ENCODE measurements around the gene PIEZO2.

Gene PIEZO2

DNA sequence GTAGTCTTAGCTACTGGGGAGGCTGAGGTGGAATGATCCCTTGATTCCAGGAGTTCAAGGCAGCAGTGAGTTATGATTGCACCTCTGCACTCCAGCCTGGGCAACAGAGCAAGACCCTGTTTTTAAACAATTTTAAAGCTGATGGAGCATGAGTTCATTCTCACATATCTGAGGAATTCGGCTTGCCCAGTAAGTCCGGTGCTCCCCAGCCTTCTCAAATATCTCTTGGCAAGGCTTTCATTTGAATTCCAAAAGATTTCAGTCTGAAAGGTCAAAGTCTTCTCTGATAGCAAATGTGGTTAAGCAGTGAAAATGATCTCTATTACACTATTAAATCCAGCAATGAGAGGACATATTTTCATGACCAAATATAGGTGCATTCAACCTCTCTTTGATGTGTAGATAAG lies 27.9 kb downstream of the PIEZO2 start:
- Histone ChIP-seq H3K4me3 (ENCODE audit: insufficient read length, low read depth) (no peak overlapping the region), H3K36me3 (ENCODE audit: insufficient read depth, insufficient read length, low read length) (no peaks in the 10 kb centered on the region), H3K9ac (ENCODE audit: insufficient read length, low read depth) (no peak overlapping the region), H3K4me1 (ENCODE audit: insufficient read depth, insufficient read length) (no peaks in the 10 kb centered on the region), H3K27me3 (ENCODE audit: insufficient read depth, insufficient read length) (no peaks in the 10 kb centered on the region), H3K9me3 (ENCODE audit: insufficient read depth, low read length) (no peaks in the 10 kb centered on the region)
- no peak for DNase-seq (ENCODE audit: low read depth, low spot score)
- no peak for TF ChIP-seq YY1 (IDR thresholded peaks at IDR 0.05; ENCODE audit: insufficient read depth, insufficient read length)
- no peak for TF ChIP-seq SUZ12 (IDR thresholded peaks at IDR 0.05; ENCODE audit: extremely low read depth, insufficient read depth, insufficient read length)
- no peak for TF ChIP-seq ZNF274 (IDR thresholded peaks at IDR 0.05; ENCODE audit: low read depth, low read length)

GRCh38 chr18:11119959-11120587 lies 29.3 kb downstream of the PIEZO2 start:
- Histone ChIP-seq H3K9ac (ENCODE audit: insufficient read length, low read depth) (no peak overlapping the region), H3K36me3 (ENCODE audit: insufficient read depth, insufficient read length, low read length) (no peaks in the 10 kb centered on the region), H3K4me1 (ENCODE audit: insufficient read depth, insufficient read length) (no peaks in the 10 kb centered on the region), H3K4me3 (ENCODE audit: insufficient read length, low read depth) (no peak overlapping the region), H3K9me3 (ENCODE audit: insufficient read depth, low read length) (no peaks in the 10 kb centered on the region), H3K27me3 (ENCODE audit: insufficient read depth, insufficient read length) (no peaks in the 10 kb centered on the region)
- DNase-seq (ENCODE audit: low read depth, low spot score): no peak
- TF ChIP-seq ZNF274 (IDR thresholded peaks at IDR 0.05; ENCODE audit: low read depth, low read length): no peak
- TF ChIP-seq SUZ12 (IDR thresholded peaks at IDR 0.05; ENCODE audit: extremely low read depth, insufficient read depth, insufficient read length): no peak
- no peak for TF ChIP-seq YY1 (IDR thresholded peaks at IDR 0.05; ENCODE audit: insufficient read depth, insufficient read length)

GRCh38 chr18:11119550-11119949 lies 29.8 kb downstream of the PIEZO2 start:
- no peak overlapping the region for H3K9ac ChIP-seq (ENCODE audit: insufficient read length, low read depth)
- TF ChIP-seq SUZ12 (IDR thresholded peaks at IDR 0.05; ENCODE audit: extremely low read depth, insufficient read depth, insufficient read length) (no peak), YY1 (IDR thresholded peaks at IDR 0.05; ENCODE audit: insufficient read depth, insufficient read length) (no peak), ZNF274 (IDR thresholded peaks at IDR 0.05; ENCODE audit: low read depth, low read length) (no peak)
- H3K36me3 ChIP-seq (ENCODE audit: insufficient read depth, insufficient read length, low read length): no peaks in the 10 kb centered on the region
- no peak overlapping the region for H3K4me3 ChIP-seq (ENCODE audit: insufficient read length, low read depth)
- H3K9me3 ChIP-seq (ENCODE audit: insufficient read depth, low read length): no peaks in the 10 kb centered on the region
- H3K27me3 ChIP-seq (ENCODE audit: insufficient read depth, insufficient read length): no peaks in the 10 kb centered on the region
- DNase-seq (ENCODE audit: low read depth, low spot score): no peak
- no peaks in the 10 kb centered on the region for H3K4me1 ChIP-seq (ENCODE audit: insufficient read depth, insufficient read length)

GRCh38 chr18:11118051-11118766 lies 31.2 kb downstream of the PIEZO2 start:
- Histone ChIP-seq H3K9me3 (ENCODE audit: insufficient read depth, low read length) (no peaks in the 10 kb centered on the region), H3K36me3 (ENCODE audit: insufficient read depth, insufficient read length, low read length) (no peaks in the 10 kb centered on the region), H3K4me3 (ENCODE audit: insufficient read length, low read depth) (no peak overlapping the region), H3K27me3 (ENCODE audit: insufficient read depth, insufficient read length) (no peaks in the 10 kb centered on the region), H3K4me1 (ENCODE audit: insufficient read depth, insufficient read length) (no peaks in the 10 kb centered on the region), H3K9ac (ENCODE audit: insufficient read length, low read depth) (no peak overlapping the region)
- TF ChIP-seq ZNF274 (IDR thresholded peaks at IDR 0.05; ENCODE audit: low read depth, low read length) (no peak), YY1 (IDR thresholded peaks at IDR 0.05; ENCODE audit: insufficient read depth, insufficient read length) (no peak), SUZ12 (IDR thresholded peaks at IDR 0.05; ENCODE audit: extremely low read depth, insufficient read depth, insufficient read length) (no peak)
- DNase-seq (ENCODE audit: low read depth, low spot score): no peak

GRCh38 chr18:11115276-11115675 lies 34.1 kb downstream of the PIEZO2 start:
- TF ChIP-seq SUZ12 (IDR thresholded peaks at IDR 0.05; ENCODE audit: extremely low read depth, insufficient read depth, insufficient read length) (no peak), ZNF274 (IDR thresholded peaks at IDR 0.05; ENCODE audit: low read depth, low read length) (no peak), YY1 (IDR thresholded peaks at IDR 0.05; ENCODE audit: insufficient read depth, insufficient read length) (no peak)
- H3K36me3 ChIP-seq (ENCODE audit: insufficient read depth, insufficient read length, low read length): no peaks in the 10 kb centered on the region
- H3K9me3 ChIP-seq (ENCODE audit: insufficient read depth, low read length): no peaks in the 10 kb centered on the region
- no peak overlapping the region for H3K9ac ChIP-seq (ENCODE audit: insufficient read length, low read depth)
- H3K4me1 ChIP-seq (ENCODE audit: insufficient read depth, insufficient read length): no peaks in the 10 kb centered on the region
- H3K4me3 ChIP-seq (ENCODE audit: insufficient read length, low read depth): no peak overlapping the region
- no peak for DNase-seq (ENCODE audit: low read depth, low spot score)
- H3K27me3 ChIP-seq (ENCODE audit: insufficient read depth, insufficient read length): no peaks in the 10 kb centered on the region

DNA sequence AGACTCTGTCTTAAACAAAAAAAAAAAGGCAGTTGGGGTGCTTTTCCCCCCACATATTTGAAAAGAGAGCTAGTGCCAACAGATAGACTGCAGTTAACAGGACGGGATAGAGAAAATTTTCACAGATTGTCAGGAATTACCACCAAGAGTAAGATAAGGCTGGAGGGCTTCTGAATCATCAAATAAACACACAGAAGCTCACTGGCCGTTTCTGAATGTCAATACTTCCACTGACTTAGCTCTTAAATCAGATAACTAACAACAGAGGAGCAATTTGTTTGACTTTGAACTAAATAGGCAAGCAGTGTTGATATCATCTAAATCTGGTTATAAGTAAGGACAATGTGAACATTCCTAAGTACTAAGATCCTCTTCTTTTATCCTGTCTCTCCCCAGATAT lies 34.7 kb downstream of the PIEZO2 start:
- Histone ChIP-seq H3K9me3 (ENCODE audit: insufficient read depth, low read length) (no peaks in the 10 kb centered on the region), H3K27me3 (ENCODE audit: insufficient read depth, insufficient read length) (no peaks in the 10 kb centered on the region), H3K36me3 (ENCODE audit: insufficient read depth, insufficient read length, low read length) (no peaks in the 10 kb centered on the region), H3K4me1 (ENCODE audit: insufficient read depth, insufficient read length) (no peaks in the 10 kb centered on the region), H3K4me3 (ENCODE audit: insufficient read length, low read depth) (no peak overlapping the region), H3K9ac (ENCODE audit: insufficient read length, low read depth) (no peak overlapping the region)
- no peak for DNase-seq (ENCODE audit: low read depth, low spot score)
- TF ChIP-seq SUZ12 (IDR thresholded peaks at IDR 0.05; ENCODE audit: extremely low read depth, insufficient read depth, insufficient read length) (no peak), ZNF274 (IDR thresholded peaks at IDR 0.05; ENCODE audit: low read depth, low read length) (no peak), YY1 (IDR thresholded peaks at IDR 0.05; ENCODE audit: insufficient read depth, insufficient read length) (no peak)

GRCh38 chr18:11113937-11114336 lies 35.4 kb downstream of the PIEZO2 start:
- H3K4me1 ChIP-seq (ENCODE audit: insufficient read depth, insufficient read length): no peaks in the 10 kb centered on the region
- no peaks in the 10 kb centered on the region for H3K27me3 ChIP-seq (ENCODE audit: insufficient read depth, insufficient read length)
- H3K9ac ChIP-seq (ENCODE audit: insufficient read length, low read depth): no peak overlapping the region
- H3K36me3 ChIP-seq (ENCODE audit: insufficient read depth, insufficient read length, low read length): no peaks in the 10 kb centered on the region
- no peak overlapping the region for H3K4me3 ChIP-seq (ENCODE audit: insufficient read length, low read depth)
- TF ChIP-seq SUZ12 (IDR thresholded peaks at IDR 0.05; ENCODE audit: extremely low read depth, insufficient read depth, insufficient read length): no peak
- no peak for TF ChIP-seq YY1 (IDR thresholded peaks at IDR 0.05; ENCODE audit: insufficient read depth, insufficient read length)
- TF ChIP-seq ZNF274 (IDR thresholded peaks at IDR 0.05; ENCODE audit: low read depth, low read length): no peak
- DNase-seq (ENCODE audit: low read depth, low spot score): no peak
- no peaks in the 10 kb centered on the region for H3K9me3 ChIP-seq (ENCODE audit: insufficient read depth, low read length)

All from NT2/D1 (cell line).